ENCODE data around the gene ZNF593OS. TPM values are rescaled to one million over a fixed set of nuclear protein-coding genes. Genes with fewer than 3 reads are reported as not detected.

Gene ZNF593OS
- total and polyA plus RNA-seq, 2 of the 8 experiments (the other 6 are each of a cell fraction or from before 2014, with no cell fraction given): not detected

GRCh38 chr1:26125382-26125781 lies 46.2 kb downstream of the ZNF593OS start:
- H2BK5ac ChIP-seq (ENCODE audit: low read depth, low read length): no peak overlapping the region
- H4K5ac ChIP-seq (ENCODE audit: insufficient read length, low read depth, low read length): no peak overlapping the region
- H3K18ac ChIP-seq (ENCODE audit: extremely low read depth, low read length): no peak overlapping the region
- H3K36me3 ChIP-seq (ENCODE audit: control insufficient read depth in 2 of 4, insufficient read depth in 4 of 4, low read length in 3 of 4): peaks cover 0 to 9% (median 0%) of the 10 kb centered on the region in 4 experiments; a peak in 2 of 8 replicates
- H4K8ac ChIP-seq (ENCODE audit: extremely low read depth, insufficient read depth, low read length): no peak overlapping the region
- H3K4ac ChIP-seq (replicated peaks; ENCODE audit: insufficient read length, low read depth, low read length): no peak overlapping the region
- H4K20me1 ChIP-seq (replicated peaks in 1 of 2; ENCODE audit: control insufficient read depth in 1 of 2, insufficient read depth in 2 of 2, low read length in 2 of 2): peaks cover 0 to 2% of the 10 kb centered on the region in 2 experiments
- H3K4me3 ChIP-seq (ENCODE audit: extremely low read depth in 1 of 4, insufficient read depth in 2 of 4, low read depth in 3 of 4, low read length in 4 of 4): no peak overlapping the region
- H4K91ac ChIP-seq (replicated peaks; ENCODE audit: insufficient read length, low read length): no peak overlapping the region
- no peak overlapping the region for H2AFZ ChIP-seq (ENCODE audit: low read length)
- FAIRE-seq (no peak), DNase-seq (ENCODE audit: low read depth in 1 of 2, low spot score in 2 of 2) (no peak)
- no peak overlapping the region for H3K23ac ChIP-seq (ENCODE audit: insufficient read length)
- H3K9me3 ChIP-seq (ENCODE audit: insufficient read depth in 2 of 2, low read depth in 1 of 2, low read length in 1 of 2): no peaks in the 10 kb centered on the region
- H3K27me3 ChIP-seq (replicated peaks in 1 of 4; ENCODE audit: control insufficient read depth in 3 of 4, extremely low read depth in 1 of 4, insufficient read depth in 3 of 4, low read length in 3 of 4): no peaks in the 10 kb centered on the region
- no peak overlapping the region for H3K56ac ChIP-seq (replicated peaks; ENCODE audit: insufficient read length, low read depth, low read length)
- H3K79me1 ChIP-seq (ENCODE audit: low read depth, low read length): no peaks in the 10 kb centered on the region
- ChIA-PET CTCF (ENCODE audit: partially characterized antibody) (interaction anchor here (1.3 to 4.2 kb wide), 3 partner anchors 14 to 19 kb away, joined by 4 to 44 read pairs (median 6); no protein-coding TSS in a partner anchor), POLR2A (ENCODE audit: partially characterized antibody) (no interaction called here)
- H3K4me1 ChIP-seq (replicated peaks in 1 of 4; ENCODE audit: control insufficient read depth in 3 of 4, insufficient read depth in 4 of 4, low read length in 3 of 4): no peaks in the 10 kb centered on the region
- H3K4me2 ChIP-seq (ENCODE audit: insufficient read depth in 1 of 2, low read depth in 2 of 2, low read length in 2 of 2): no peak overlapping the region
- H2BK15ac ChIP-seq (ENCODE audit: low read length): no peak overlapping the region
- H3K9ac ChIP-seq (replicated peaks in 1 of 4; ENCODE audit: extremely low read depth in 1 of 4, low read depth in 3 of 4, low read length in 3 of 4): no peak overlapping the region
- H2BK120ac ChIP-seq (replicated peaks; ENCODE audit: low read depth, low read length): no peak overlapping the region
- H2BK20ac ChIP-seq (ENCODE audit: low read length): no peak overlapping the region
- no peaks in the 10 kb centered on the region; the same call in 1 of the 2 replicates for H3K23me2 ChIP-seq (ENCODE audit: low read depth, low read length)
- H3K79me2 ChIP-seq (ENCODE audit: control insufficient read depth in 1 of 2, insufficient read depth in 2 of 2, low read length in 2 of 2): no peaks in the 10 kb centered on the region
- no peak overlapping the region for H3K14ac ChIP-seq (ENCODE audit: insufficient read length)
- H2BK12ac ChIP-seq (ENCODE audit: low read depth, low read length): no peak overlapping the region
- H2AK5ac ChIP-seq (ENCODE audit: low read depth, low read length): no peak overlapping the region
- no peak overlapping the region for H3K27ac ChIP-seq (ENCODE audit: low read depth, low read length)
- TF ChIP-seq CBX5 (IDR thresholded peaks at IDR 0.05; ENCODE audit: low read depth, low read length) (no peak), BACH1 (IDR thresholded peaks at IDR 0.05; ENCODE audit: low read length) (no peak), TBP (IDR thresholded peaks at IDR 0.05; ENCODE audit: low read depth, low read length) (no peak), RBBP5 (IDR thresholded peaks at IDR 0.05; ENCODE audit: borderline replicate concordance, low read depth, low read length) (no peak), KDM4A (IDR thresholded peaks at IDR 0.05; ENCODE audit: low read depth, low read length, severe bottlenecking) (no peak), FOSL1 (IDR thresholded peaks at IDR 0.05; ENCODE audit: insufficient read depth, low read depth, low read length) (no peak), JUN (IDR thresholded peaks at IDR 0.05; ENCODE audit: low read depth, low read length) (no peak), YY1 (IDR thresholded peaks at IDR 0.05; ENCODE audit: low read depth, low read length) (no peak), BCL11A (IDR thresholded peaks at IDR 0.05; ENCODE audit: low read depth in 2 of 2, low read length in 2 of 2) (no peak), CHD1 (IDR thresholded peaks at IDR 0.05; ENCODE audit: low read depth, low read length) (no peak), NRF1 (IDR thresholded peaks at IDR 0.05; ENCODE audit: low read depth, low read length) (no peak), EP300 (IDR thresholded peaks at IDR 0.05; ENCODE audit: borderline replicate concordance in 1 of 2, low read depth in 2 of 2, low read length in 2 of 2) (no peak), SIN3A (conservative IDR thresholded peaks at IDR 0.05 in 1 of 2, IDR thresholded peaks at IDR 0.05 in 1 of 2; ENCODE audit: low read depth in 1 of 2, low read length in 2 of 2) (no peak), POLR2A (IDR thresholded peaks at IDR 0.05; ENCODE audit: control extremely low read depth in 1 of 2, low read depth in 2 of 2, low read length in 2 of 2) (no peak)

All from H1 (cell line).